ENCODE data around the gene ZNF507. TPM values are rescaled to one million over a fixed set of nuclear protein-coding genes. Genes with fewer than 3 reads are reported as not detected.

Gene ZNF507
- total and polyA plus RNA-seq, 2 of the 8 experiments (the other 6 are each of a cell fraction or from before 2014, with no cell fraction given) = 8.6 to 28.8 TPM

GRCh38 chr19:32407004-32407992, 61.9 kb downstream of the ZNF507 start:
- Histone ChIP-seq H4K20me1 (replicated peaks in 1 of 2; ENCODE audit: control insufficient read depth in 1 of 2, insufficient read depth in 2 of 2, low read length in 2 of 2) (peaks cover 2 to 3% of the 10 kb centered on the region in 2 experiments), H4K91ac (replicated peaks; ENCODE audit: insufficient read length, low read length) (no peak overlapping the region), H3K4me2 (ENCODE audit: insufficient read depth in 1 of 2, low read depth in 2 of 2, low read length in 2 of 2) (peak overlapping the region; percentile 73 to 83), H3K79me1 (ENCODE audit: low read depth, low read length) (0 out of 2 replicates have a peak, but pooled peaks cover 3% of the 10 kb centered on the region), H3K27ac (ENCODE audit: low read depth, low read length) (no peak overlapping the region), H3K4me3 (ENCODE audit: extremely low read depth in 1 of 4, insufficient read depth in 2 of 4, low read depth in 3 of 4, low read length in 4 of 4) (peak overlapping the region in 2 of 4 experiments; percentile 76 to 87; a peak in 4 of 8 replicates), H3K79me2 (ENCODE audit: control insufficient read depth in 1 of 2, insufficient read depth in 2 of 2, low read length in 2 of 2) (peaks cover 0 to 28% of the 10 kb centered on the region in 2 experiments; a peak in 2 of 4 replicates), H3K27me3 (replicated peaks in 1 of 4; ENCODE audit: control insufficient read depth in 3 of 4, extremely low read depth in 1 of 4, insufficient read depth in 3 of 4, low read length in 3 of 4) (no peaks in the 10 kb centered on the region; a peak in 1 of 7 replicates), H2AFZ (ENCODE audit: low read length) (no peak overlapping the region), H2BK15ac (ENCODE audit: low read length) (no peak overlapping the region), H3K23ac (ENCODE audit: insufficient read length) (no peak overlapping the region), H4K8ac (ENCODE audit: extremely low read depth, insufficient read depth, low read length) (no peak overlapping the region), H2BK120ac (replicated peaks; ENCODE audit: low read depth, low read length) (no peak overlapping the region), H2BK5ac (ENCODE audit: low read depth, low read length) (no peak overlapping the region; the same call in 1 of the 2 replicates), H3K9me3 (ENCODE audit: insufficient read depth in 2 of 2, low read depth in 1 of 2, low read length in 1 of 2) (no peaks in the 10 kb centered on the region), H2BK20ac (ENCODE audit: low read length) (no peak overlapping the region), H3K9ac (replicated peaks in 1 of 4; ENCODE audit: extremely low read depth in 1 of 4, low read depth in 3 of 4, low read length in 3 of 4) (no peak overlapping the region), H2BK12ac (ENCODE audit: low read depth, low read length) (no peak overlapping the region), H3K4ac (replicated peaks; ENCODE audit: insufficient read length, low read depth, low read length) (no peak overlapping the region), H3K56ac (replicated peaks; ENCODE audit: insufficient read length, low read depth, low read length) (no peak overlapping the region), H4K5ac (ENCODE audit: insufficient read length, low read depth, low read length) (no peak overlapping the region), H3K4me1 (replicated peaks in 1 of 4; ENCODE audit: control insufficient read depth in 3 of 4, insufficient read depth in 4 of 4, low read length in 3 of 4) (peaks cover 2 to 14% (median 7%) of the 10 kb centered on the region in 4 experiments; a peak in 6 of 7 replicates), H3K36me3 (ENCODE audit: control insufficient read depth in 2 of 4, insufficient read depth in 4 of 4, low read length in 3 of 4) (peaks cover 5 to 36% (median 29%) of the 10 kb centered on the region in 4 experiments), H2AK5ac (ENCODE audit: low read depth, low read length) (no peak overlapping the region), H3K14ac (ENCODE audit: insufficient read length) (no peak overlapping the region), H3K18ac (ENCODE audit: extremely low read depth, low read length) (no peak overlapping the region), H3K23me2 (ENCODE audit: low read depth, low read length) (no peaks in the 10 kb centered on the region; the same call in 1 of the 2 replicates)
- 91% methylated on average over 18 of the region's 19 CpGs; no CpG with 5 or more reads in 1 of the 2 experiments for WGBS, 2 experiments (ENCODE audit: extremely low coverage in 1 of 2, insufficient coverage in 1 of 2, insufficient read length in 1 of 2, insufficient replicate concordance in 2 of 2, low coverage in 1 of 2, low lambda C conversion rate in 2 of 2, missing lambda C conversion rate in 1 of 2)
- DNase-seq (ENCODE audit: low read depth in 1 of 2, low spot score in 2 of 2) = no peak
- TF ChIP-seq NRF1 (IDR thresholded peaks at IDR 0.05; ENCODE audit: low read depth, low read length) (no peak), MAX (IDR thresholded peaks at IDR 0.05) (no peak), YY1 (IDR thresholded peaks at IDR 0.05; ENCODE audit: low read depth, low read length) (no peak), TCF12 (IDR thresholded peaks at IDR 0.05; ENCODE audit: low read depth, low read length) (no peak), RXRA (IDR thresholded peaks at IDR 0.05; ENCODE audit: insufficient read depth, low read depth, low read length) (no peak), EZH2 (IDR thresholded peaks at IDR 0.05; ENCODE audit: low read depth, low read length, severe bottlenecking) (no peak), SIN3A (conservative IDR thresholded peaks at IDR 0.05 in 1 of 2, IDR thresholded peaks at IDR 0.05 in 1 of 2; ENCODE audit: low read depth in 1 of 2, low read length in 2 of 2) (no peak), SIX5 (IDR thresholded peaks at IDR 0.05; ENCODE audit: low read depth, low read length) (no peak), RBBP5 (IDR thresholded peaks at IDR 0.05; ENCODE audit: borderline replicate concordance, low read depth, low read length) (no peak), SIRT6 (IDR thresholded peaks at IDR 0.05; ENCODE audit: low read length) (no peak)
- FAIRE-seq = no peak
- ChIA-PET POLR2A (ENCODE audit: partially characterized antibody) (no interaction called here), CTCF (ENCODE audit: partially characterized antibody) (no interaction called here)
